Smooth muscle cell of the pulmonary artery (primary cell): Measurements from ENCODE around the gene UGCG. TPM values are rescaled to one million over a fixed set of nuclear protein-coding genes. Genes with fewer than 3 reads are reported as not detected.

ENCODE experiments used
- total RNA-seq: library from RNA; depleted of rRNA; stranded (reverse); fragments of >200 nt; gene quantifications from 2 replicates; pipeline ENCODE4 v1.2.3, GENCODE V29; 2014

UGCG gene
- total RNA-seq: 114 and 163 TPM in 2 replicates

DNA sequence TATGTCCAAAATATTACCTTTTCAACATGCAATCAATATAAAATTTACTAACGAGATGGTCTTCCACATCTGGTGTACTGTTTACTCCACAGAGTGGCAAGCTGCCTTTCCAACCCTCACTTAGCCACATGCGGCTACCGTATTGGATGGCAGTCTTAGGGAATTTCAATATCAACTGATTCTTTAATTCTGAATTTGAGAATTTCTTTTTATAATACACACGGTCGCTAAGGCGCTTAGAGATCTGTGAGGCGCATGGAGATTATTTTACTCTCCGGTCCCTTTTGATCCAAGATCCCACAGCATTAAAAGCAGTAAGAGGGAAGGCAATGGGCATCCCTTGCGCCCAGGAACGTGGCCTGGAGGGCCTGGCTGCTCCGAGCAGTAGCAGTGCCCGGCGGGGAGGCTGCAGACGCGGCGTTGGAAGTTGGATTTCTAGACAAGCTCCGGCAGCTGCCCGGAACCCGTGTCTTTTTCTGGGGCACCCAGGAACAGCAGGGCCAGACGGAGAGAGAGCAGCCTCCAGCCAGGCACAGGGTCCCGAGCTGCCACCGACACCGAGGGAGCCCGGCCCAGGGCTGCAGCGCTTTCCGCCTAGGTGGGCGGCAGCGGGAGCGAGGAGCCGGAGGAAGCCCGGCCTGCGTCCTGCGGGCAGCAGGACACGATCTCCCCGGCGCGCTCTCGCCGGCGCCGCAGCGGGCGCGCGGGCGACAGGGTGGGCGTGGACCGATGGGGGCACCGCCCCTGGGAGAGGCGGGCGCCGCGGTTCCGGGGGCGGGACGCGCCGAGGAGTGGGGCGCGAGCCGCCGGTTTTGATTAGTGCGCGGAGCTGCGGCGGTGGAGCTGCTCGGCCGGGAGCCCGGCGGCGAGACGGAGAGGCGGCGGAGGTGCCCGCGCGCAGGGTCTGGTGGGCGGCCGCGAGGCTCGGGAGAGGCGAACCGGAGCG, at the start of gene UGCG:
Gene UGCG, plus strand, starts transcription at position 819 of the 946 bp plus-strand sequence. CDS start 402 bp downstream, outside the sequence.

Other genes with a start within 250 kb of the UGCG start
- 49.0 and 63.9 TPM in 2 replicates for gene GNG10, start 235.2 kb upstream of the UGCG start, total RNA-seq
- gene SHOC1, start 101.9 kb upstream of the UGCG start, total RNA-seq: under 0.01 TPM in 1 of 2 replicates, not detected in the other